HG03175 (cell line): ENCODE measurements around the gene MDGA2.

Experiments used
- ATAC-seq: cut with Tn5 transposase; IDR thresholded peaks from one replicate; pipeline ENCODE4 v1.9.1; 2021; ENCODE audit warnings: mild to moderate bottlenecking, moderate library complexity; ENCODE audit not compliant: unreplicated experiment

MDGA2 gene

DNA sequence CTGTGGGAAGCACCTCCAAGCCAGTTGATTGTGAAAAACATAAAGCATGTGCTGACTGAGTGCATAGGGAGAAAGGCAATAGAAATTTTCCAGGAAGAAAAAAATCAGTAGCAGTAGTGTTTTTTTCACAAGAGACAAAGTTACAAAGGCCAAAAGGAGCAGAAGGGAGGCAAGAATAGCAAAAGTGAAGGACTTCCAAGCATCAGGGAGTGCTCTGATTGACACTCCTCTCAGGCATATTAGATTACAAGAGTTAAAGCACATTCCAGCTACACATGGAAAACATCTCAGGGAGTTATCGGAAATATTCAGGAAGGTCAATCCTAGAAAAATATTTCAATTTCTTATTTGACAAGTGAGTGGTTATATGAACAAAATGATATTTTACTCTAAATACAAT, 508.0 kb downstream of the MDGA2 start:
- ATAC-seq, result no peak

DNA sequence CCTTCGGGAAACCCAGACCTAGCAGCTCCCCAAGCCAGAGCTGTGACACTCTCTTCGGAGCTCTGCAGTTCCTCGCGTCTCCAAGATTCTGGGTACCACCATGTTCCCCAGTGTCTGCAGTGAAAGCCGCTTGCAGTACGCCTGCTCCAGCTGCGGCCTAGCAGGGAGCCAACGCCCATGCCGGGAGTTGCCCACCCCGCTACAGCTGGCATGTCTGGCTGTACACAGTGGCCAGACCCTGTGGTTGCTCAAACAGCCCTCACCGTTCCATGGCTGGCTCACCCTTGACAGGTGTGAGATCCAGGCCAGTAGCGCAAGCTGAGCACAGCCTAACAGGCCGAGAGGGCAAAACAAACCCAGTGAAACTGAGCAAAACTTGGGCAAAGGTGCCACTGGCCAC, 520.0 kb downstream of the MDGA2 start:
- no peak for ATAC-seq

DNA sequence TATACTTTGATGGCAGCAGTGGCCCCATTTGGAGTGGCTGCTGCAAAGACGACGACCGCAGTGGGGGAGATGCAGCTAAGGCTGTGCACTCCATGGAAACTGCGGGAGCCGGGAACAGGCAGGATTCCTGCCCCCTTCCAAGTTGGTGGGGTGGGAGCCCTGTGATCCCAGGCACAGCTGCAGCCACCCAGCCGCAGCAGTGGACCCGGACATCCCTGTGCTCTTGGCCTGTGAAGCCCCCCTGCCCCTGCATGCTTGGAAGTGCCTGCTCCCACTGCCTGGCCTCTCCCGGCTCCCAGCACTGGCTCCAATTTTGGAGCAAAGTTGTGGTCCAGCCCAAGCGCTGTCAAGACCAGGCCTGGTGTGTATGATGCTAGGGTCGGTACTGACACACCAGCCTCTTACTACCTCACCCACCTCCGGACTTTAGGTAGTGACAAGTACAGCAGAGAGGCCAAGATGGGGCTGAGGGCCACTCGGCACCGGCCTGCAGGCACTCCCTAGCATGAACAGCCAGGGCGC, 521.1 kb downstream of the MDGA2 start:
- no peak for ATAC-seq

DNA sequence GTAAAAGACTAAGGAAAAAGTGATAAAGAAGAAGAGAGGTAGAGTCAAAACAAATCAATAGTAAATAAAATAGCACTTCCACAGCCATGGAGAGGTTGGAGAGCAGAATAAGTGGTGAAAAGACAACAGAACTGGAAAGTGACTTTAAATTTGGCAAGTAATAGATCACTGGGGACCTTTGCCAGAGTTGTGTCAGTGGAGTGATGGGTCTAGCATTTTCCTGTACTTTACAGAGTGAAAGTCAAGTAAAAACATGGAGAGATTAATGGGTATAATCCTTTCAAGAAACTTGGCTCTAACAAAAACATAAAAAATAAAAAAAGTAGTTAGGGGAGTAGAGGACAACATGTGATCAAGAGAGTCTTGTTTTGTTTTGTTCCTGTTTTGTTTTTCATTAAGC, 521.7 kb downstream of the MDGA2 start:
- ATAC-seq, result no peak

DNA sequence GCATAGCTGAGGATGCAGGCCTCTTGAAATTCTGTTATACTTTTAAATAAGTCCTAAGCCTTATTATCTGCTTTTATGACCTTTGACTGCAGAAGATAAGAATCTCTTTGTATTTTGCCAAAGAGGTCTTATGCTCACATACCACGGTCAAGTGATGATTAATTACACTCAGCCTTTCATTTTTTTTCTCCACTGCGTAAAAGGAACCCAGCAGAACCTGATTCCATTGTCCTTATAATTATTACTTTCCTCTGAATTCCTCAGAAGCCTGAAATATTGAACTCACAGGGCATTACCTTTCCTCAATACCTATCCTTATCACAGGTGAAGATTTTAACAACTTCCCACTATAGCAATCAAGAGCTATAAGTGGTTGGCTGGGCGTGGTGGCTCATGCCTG, 525.1 kb downstream of the MDGA2 start:
- ATAC-seq, result no peak

DNA sequence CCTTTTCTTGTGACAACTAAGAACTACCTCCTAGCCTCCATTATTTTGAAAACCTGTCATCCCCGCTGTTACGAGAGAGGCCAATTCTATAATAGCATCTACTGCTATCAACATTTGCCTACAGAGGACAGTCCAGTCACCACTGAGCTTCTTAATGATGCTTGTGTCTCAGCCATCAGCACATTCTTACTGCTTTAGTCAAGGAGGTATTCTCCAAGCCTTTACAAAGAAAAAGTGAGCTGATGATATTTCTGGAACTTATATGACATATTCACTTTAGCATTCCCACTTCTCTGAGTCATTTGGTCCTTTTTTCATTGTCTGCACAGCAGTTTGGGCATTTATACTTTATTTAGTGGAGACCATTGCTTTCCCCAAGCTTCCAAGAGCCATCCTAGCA, 526.1 kb downstream of the MDGA2 start:
- ATAC-seq, result no peak

DNA sequence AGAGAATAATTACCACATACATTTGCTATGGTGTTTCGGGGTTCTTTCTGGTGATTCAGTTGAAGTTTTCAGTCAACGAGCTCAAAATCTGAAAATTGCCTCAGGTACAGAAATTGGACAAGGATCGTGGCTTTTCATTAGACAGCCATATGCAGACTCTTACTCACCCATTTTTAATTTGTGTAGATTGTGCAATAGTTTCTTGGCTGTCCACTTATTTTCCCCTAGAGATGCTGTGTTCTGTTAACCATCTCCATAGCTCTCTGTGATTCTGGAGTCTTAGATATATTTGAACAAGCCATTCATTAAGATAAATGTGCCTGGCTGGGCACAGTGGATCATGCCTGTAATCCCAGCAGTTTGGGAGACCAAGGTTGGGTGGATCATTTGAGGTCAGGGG, 526.7 kb downstream of the MDGA2 start:
- ATAC-seq, result no peak

DNA sequence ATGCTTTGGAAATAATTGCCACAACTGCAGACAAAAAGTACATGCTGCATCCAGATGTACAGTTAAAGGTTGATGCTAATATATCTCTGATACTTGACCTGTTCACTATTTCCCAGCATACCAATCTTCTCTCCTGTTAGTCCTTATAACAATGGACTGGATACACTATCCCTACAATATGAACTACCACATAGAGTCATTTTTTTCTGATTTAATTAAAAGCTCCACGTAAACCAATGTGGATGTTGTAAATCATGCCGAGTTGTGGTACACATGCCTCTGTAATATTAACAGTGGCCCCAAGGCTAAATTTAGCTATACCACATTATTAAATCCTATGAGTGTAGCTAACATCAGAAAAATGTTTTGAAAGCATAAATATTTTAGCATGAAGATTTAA, 554.8 kb downstream of the MDGA2 start:
- ATAC-seq, result no peak

DNA sequence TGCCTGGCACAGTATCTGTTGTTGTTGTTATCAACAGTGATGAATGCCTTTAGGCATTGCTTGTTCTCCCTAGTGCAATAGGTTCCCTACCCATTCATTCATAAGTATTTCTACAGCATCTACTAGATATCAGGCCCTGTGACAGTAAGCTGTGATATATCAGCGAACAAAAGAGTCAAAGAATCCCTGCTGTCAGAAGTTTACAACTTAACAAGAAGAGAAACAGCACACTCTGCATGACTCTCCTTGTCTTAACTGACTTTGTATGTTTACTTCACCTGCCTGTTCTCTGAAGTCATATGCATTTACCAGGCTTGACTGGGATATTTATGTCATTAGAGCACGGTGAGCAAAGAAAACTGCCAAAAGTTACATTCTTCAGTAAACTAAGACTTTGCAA, 571.6 kb downstream of the MDGA2 start:
- no peak for ATAC-seq

DNA sequence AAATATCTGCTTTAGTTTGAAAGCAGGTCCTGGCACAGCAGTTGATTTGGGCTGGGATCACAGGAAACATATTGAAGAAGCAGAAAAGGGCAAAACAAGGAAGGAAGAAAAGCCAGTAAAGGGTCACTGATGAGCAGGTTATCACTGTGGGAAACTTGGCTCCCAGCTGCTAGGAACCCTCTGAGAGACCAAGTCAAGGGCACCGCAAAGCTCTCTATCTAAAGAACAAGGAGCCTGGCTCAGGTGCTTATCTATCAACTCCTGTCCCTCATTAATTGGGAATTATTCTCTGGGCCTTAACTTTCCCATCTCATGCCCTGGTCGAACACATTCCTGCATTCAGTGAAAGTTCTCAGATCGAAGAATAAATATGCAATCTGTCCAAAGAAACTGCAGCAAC, 572.9 kb downstream of the MDGA2 start:
- no peak for ATAC-seq

DNA sequence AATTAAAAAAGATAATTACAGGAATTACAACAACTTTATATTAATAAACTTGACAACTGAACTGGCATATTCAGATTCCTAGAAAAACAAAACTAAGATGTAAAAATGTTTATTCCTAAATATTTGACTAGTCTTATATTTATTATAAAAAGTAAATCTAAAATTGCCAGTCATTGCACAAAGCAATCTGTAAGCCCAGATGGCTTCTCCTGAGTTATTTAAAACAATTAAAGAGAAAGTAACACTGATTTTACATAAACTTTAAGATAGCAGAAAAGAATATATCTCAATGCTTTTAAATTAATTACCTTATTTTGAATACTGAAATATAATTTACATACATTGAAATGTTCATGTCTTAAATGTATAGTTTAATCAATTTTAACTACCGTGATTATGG, 589.7 kb downstream of the MDGA2 start:
- no peak for ATAC-seq

DNA sequence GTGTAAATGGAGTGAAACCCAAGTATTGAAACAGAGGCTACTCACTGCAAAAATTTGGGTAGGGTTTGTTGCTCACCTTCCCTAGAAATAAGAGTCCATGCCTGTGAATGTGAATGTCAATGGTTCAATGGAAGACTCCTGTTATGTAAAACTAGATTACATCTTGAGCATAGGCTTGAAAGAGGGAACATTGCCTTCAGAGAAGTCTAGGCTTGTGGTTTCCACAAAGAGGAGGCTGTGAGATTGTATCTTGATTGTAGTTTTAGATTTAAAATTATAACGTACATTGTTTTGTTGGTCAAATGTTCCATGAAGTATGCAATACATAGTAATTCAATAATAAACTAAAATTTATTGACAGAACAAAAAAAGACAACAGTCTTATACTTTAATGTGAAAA, 610.1 kb downstream of the MDGA2 start:
- no peak for ATAC-seq

DNA sequence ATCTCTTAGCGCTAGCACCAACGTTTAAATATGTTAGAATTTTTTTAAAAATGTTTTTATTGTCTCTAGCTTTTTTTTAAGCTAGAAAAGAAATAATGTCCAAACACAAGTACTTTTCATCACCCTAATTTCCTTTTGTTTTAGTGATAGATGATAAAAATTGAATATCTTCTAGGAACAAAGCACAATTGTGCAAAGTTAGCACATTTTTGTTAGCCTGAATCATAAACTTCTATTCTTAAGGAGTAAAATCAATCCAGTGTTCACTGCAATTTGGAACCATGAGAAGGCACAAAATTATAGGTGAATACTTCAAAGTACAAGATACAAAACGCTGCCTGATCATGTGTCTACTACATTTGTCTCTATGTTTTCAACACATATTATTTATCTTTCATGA, 615.4 kb downstream of the MDGA2 start:
- no peak for ATAC-seq

DNA sequence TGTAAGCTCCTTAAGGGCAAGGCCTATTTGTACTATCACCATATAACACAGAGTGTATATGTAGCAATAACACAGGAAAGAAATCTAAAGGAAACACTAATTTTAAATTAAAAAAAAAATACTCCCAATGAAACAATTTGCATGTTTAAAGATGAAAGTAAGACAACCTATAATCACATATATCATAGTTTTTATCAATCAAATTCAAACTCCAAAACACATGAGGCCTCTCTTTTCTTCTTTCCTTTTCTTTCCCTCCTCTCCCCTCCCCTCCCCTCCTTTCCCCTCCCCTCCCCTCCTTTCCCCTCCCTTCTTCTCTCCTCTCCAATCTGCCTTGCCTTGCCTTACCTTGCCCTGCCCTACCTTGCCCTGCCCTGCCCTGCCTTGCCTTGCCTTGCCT, 618.0 kb downstream of the MDGA2 start:
- ATAC-seq, result no peak

DNA sequence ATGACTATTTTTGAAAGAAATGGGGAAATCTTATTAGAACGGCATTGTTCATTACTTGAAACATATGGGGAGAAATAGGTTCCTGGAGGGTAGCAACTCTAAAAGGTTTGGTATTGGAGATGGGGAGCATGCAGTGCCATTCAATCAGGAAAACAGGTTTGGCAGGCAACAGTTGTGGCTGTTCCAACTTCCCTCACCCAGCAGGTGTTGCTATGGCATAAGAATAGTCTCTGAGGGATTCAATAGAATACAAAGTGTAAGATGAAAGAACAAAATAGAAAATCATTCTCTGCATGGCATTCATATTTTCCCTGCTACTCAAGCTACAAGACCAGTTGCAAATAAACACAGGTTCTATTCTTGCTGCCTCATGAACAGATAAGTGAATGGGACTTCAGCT, 630.6 kb downstream of the MDGA2 start:
- no peak for ATAC-seq

DNA sequence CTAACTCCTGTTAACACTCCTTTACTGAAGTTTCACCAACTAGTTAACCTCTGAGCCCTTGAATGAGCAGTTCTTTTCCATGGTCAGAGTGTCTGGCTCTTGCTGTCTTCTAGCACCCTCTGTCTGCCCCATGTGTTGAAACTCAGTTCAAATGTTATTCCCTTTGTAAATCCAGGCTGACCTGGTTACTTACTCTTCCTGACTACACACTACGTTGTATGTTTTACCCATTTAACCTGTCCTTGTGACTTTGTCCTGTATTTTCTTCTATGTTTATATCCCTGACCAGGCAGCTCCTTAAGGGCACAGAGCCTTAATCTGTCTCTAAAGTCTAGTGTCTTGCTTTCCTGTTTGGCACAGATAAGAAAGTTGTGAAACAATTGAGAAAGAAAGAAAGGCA, 634.9 kb downstream of the MDGA2 start:
- ATAC-seq, result no peak

DNA sequence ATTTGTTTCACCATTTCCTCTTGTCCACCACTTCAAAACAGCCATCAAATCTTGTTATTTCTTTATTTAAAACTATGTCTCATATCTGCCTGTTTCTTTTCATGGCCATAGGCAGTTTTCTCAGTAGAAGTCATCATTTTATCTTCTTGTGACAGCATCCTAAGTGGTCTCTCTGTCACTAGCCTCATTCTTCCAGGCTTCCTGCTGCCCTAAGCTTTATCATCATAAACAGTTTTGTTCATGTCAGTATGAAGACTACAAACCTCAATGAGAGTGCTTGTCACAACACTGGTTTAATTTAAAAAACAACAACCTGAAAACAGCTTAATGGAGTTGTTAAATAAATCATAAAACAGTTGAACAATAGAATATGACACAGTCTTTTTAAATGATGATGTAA, 636.1 kb downstream of the MDGA2 start:
- no peak for ATAC-seq

DNA sequence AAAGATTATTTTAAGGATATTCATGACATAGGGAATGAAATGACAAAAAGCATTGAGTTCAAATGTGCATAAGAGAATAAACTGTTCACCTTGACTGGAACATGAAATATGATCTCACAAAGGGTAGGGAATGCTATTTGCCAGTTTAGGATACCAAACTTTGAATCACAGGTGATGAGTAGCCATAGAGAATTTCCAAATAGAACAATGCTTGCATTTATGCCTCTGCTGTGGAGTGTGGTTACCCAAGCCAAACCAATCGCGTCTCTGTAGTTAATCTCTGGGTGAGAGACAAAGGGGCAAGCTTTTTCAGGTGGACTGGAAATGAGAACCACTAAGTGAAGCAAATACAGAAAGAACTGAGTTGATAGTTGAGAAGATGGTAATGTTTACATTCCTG, 652.7 kb downstream of the MDGA2 start:
- ATAC-seq, result no peak

DNA sequence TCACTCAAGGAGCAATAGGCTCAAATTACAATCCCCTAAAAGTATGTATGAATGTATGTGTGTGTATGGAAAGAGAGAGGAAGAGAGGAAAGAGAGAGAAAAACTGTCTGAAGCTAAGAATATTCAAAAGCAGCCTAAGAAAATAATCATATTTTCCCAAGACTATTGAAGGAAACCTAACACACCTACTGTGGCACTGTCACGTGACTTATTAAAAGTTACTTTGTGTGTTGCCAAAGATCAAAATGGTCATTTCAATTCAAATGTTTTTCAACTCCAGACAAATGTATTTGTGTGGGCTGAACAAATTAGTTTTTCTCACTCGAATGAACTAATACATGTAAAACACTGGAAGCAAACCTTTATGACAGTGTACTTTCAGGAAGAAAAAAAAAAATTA, 654.9 kb downstream of the MDGA2 start:
- ATAC-seq, result no peak

DNA sequence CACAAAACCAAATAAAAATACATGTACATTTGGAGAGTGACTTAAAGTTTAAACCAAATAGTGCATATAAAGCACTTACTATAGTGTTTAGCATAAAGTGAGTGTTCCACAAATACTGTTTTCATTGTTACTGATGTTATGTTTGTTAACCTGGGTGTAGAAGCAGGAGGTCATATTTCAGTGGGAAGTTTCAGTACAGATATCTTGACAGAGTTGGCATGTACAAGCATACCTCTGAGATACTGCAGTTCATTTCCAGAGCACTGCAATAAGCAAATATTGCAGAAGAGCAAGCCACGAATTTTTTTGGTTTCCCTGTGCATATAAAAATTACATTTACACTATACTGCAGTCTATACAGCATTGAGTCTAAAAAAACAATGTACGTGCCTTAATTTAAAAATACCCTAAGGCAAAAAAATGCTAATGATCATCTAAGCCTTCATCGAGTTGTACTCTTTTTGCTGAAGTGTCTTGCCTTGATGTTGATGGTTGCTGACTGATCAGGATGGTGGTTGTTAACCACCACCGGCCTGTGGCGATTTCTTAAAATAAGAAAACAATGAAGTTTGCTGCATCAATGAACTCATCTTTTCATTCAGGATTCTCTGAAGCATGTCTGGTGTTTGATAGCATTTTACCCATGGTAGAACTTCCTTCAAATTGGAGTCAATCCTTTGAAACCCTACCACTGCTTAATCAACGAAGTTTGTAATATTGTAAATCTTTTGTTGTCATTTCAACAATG, 662.7 kb downstream of the MDGA2 start:
- ATAC-seq, result no peak

DNA sequence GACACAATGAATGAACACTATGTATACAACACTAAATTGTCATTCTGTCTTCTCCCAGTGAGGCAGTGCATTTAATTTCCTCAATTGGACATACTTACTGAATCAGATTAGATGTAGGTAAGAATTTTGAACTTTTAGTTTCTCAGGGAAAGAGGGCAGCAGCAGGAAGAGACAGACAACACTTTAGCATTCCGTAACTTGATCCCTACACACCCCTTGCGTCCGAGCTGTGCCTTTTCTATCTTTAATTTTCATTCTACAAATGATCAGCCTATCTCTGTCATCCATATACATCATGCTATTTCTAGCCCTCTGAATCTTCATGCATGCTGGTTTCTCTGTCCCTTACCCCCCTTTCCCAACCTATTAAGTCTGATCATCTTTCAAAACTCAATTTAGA, 665.8 kb downstream of the MDGA2 start:
- ATAC-seq, result no peak

DNA sequence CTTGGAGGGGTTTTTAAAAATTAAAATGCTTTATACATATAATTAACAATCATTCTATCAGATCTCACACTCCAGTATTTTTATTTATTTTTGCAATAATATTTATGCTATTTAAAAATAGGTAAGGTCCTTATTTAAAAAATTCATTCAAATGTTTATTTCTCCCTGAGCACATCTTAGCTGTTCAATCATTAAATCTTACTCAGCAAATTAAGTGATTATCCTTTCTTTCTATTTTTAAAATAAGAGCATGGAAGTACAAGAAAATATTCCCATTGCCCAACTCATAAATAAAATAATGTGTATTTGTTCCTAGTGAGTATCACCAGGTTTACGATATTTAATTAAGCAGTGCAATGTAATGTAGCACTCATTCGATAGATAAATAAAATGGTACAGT, 666.7 kb downstream of the MDGA2 start:
- no peak for ATAC-seq

DNA sequence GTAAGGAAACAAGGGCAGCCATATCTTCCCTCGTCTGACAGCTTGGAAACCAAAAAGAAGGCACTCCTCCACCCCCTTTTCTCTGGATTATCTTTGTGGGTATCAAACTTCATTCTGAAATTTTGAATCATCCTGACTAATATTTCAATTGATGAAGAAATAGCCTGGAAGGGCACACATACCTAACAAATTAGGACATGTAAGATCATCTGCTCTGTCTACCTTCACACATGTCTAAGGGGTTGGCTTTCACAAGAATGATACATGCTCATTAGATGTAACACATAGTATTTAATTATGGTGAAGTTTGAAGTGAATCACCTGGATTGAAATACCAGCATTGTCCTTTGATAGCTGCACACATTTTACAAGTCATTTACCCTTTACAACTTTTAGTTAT, 675.7 kb downstream of the MDGA2 start:
- ATAC-seq, result no peak
